ENCODE measurements around the gene PDCD2L. TPM values are rescaled to one million over a fixed set of nuclear protein-coding genes. Genes with fewer than 3 reads are reported as not detected.

PDCD2L gene
- total and polyA plus RNA-seq, 2 of the 8 experiments (the other 6 are each of a cell fraction or from before 2014, with no cell fraction given) = 51.5 to 78.1 TPM

GRCh38 chr19:34373601-34374288, 30.5 kb upstream of the PDCD2L start (continued):
- TF ChIP-seq RNF2 (IDR thresholded peaks at IDR 0.05; ENCODE audit: borderline replicate concordance, low read depth, low read length, missing control alignments, poor library complexity, severe bottlenecking) (no peak), CHD1 (IDR thresholded peaks at IDR 0.05; ENCODE audit: low read depth, low read length) (no peak), RXRA (IDR thresholded peaks at IDR 0.05; ENCODE audit: insufficient read depth, low read depth, low read length) (no peak)
